ENCODE results near the gene KIF16B.

Gene KIF16B

DNA sequence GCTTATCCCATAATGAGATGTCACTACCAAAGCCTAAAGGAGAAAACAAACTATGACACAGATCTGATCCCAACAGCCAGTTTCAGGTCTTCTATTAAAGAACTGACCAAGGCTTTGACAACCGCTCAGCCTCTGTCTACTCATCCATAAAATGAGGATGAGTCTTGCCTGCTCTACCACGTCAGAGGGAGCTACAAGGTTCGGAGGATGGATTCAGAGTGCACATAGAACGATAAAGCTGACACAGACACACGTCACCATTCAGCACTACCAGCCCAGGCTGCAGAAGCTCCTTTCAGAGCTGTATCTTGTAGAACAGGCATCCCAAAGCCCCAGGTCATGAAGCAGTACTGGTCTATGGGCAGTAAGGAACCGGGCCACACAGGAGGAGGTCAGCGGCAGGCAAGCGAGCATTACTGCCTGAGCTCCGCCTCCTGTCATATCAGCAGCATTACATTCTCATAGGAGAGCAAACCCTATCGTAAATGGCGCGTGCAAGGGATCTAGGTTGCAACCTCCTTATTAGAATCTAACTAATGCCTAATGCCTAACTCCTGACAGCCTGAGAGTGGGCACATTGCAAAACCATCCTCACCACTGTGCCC, 25.1 kb downstream of the KIF16B start:
- no peak overlapping the region for H3K4me3 ChIP-seq (ENCODE audit: low read depth, low read length)
- no peak for DNase-seq (ENCODE audit: low read depth)
- TF ChIP-seq, protein P1, sequence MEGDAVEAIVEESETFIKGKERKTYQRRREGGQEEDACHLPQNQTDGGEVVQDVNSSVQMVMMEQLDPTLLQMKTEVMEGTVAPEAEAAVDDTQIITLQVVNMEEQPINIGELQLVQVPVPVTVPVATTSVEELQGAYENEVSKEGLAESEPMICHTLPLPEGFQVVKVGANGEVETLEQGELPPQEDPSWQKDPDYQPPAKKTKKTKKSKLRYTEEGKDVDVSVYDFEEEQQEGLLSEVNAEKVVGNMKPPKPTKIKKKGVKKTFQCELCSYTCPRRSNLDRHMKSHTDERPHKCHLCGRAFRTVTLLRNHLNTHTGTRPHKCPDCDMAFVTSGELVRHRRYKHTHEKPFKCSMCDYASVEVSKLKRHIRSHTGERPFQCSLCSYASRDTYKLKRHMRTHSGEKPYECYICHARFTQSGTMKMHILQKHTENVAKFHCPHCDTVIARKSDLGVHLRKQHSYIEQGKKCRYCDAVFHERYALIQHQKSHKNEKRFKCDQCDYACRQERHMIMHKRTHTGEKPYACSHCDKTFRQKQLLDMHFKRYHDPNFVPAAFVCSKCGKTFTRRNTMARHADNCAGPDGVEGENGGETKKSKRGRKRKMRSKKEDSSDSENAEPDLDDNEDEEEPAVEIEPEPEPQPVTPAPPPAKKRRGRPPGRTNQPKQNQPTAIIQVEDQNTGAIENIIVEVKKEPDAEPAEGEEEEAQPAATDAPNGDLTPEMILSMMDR (IDR thresholded peaks at IDR 0.05; ENCODE audit: control insufficient read depth, extremely low read depth, insufficient read depth): no peak

- DNase-seq (ENCODE audit: low read depth): no peak
- TF ChIP-seq, protein P1 (IDR thresholded peaks at IDR 0.05; ENCODE audit: control insufficient read depth, extremely low read depth, insufficient read depth): no peak
- H3K4me3 ChIP-seq (ENCODE audit: low read depth, low read length): no peak overlapping the region
Measured at GRCh38 chr20:16544949-16545348, 28.3 kb downstream of the KIF16B start.

GRCh38 chr20:16542477-16542876, 30.8 kb downstream of the KIF16B start:
- no peak for DNase-seq (ENCODE audit: low read depth)
- H3K4me3 ChIP-seq (ENCODE audit: low read depth, low read length): no peak overlapping the region
- TF ChIP-seq, protein P1 (IDR thresholded peaks at IDR 0.05; ENCODE audit: control insufficient read depth, extremely low read depth, insufficient read depth): no peak

DNA sequence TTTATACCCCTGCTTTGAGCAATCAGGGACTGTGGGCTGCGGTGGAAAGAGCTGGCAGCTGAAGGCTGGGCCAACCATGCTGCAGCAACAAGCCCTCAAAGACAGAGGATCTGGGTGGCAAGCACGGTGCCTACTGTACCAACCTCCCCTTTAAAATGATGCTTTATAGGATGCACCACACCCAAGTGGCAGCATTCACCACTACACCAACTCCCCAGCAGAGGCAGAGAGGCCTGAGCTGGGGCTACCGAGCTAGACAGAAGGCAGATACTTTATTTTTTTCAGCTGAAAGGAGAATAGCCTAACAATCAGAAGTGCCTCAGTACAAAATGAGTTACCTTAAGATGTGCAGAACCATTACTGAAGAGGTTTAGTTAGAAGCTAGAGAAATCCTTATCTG, 31.4 kb downstream of the KIF16B start:
- DNase-seq (ENCODE audit: low read depth): no peak
- TF ChIP-seq, protein P1 (IDR thresholded peaks at IDR 0.05; ENCODE audit: control insufficient read depth, extremely low read depth, insufficient read depth): no peak
- H3K4me3 ChIP-seq (ENCODE audit: low read depth, low read length): no peak overlapping the region

GRCh38 chr20:16541226-16541625, 32.0 kb downstream of the KIF16B start:
- TF ChIP-seq, protein P1 (IDR thresholded peaks at IDR 0.05; ENCODE audit: control insufficient read depth, extremely low read depth, insufficient read depth): no peak
- DNase-seq (ENCODE audit: low read depth): peak; percentile 63
- H3K4me3 ChIP-seq (ENCODE audit: low read depth, low read length): no peak overlapping the region

- no peak overlapping the region for H3K4me3 ChIP-seq (ENCODE audit: low read depth, low read length)
- TF ChIP-seq, protein P1 (IDR thresholded peaks at IDR 0.05; ENCODE audit: control insufficient read depth, extremely low read depth, insufficient read depth): no peak
- DNase-seq (ENCODE audit: low read depth): no peak
Measured at GRCh38 chr20:16539280-16540021, 33.8 kb downstream of the KIF16B start.

All from LNCaP clone FGC (cell line).